A673 (cell line): Measurements from ENCODE around the gene CD302.

Experiments
- EZH2 ChIP-seq: fragments of 200-600 bp; sonication (generic); IDR thresholded peaks from 2 replicates; pipeline ENCODE4 v1.6.1; 2017; ENCODE audit warnings: borderline replicate concordance, low read depth, mild to moderate bottlenecking, mixed read lengths, antibody characterized with exemption, low read length; ENCODE audit not compliant: poor library complexity, severe bottlenecking
- TF ChIP-seq, protein P1 (sequence below): fragments of 300-800, 200-600 bp; sonication (generic); conservative IDR thresholded peaks from 2 replicates; pipeline ENCODE4 v1.5.1; 2017; ENCODE audit warnings: low read depth, mild to moderate bottlenecking, antibody characterized with exemption, low read length, moderate library complexity, mixed read lengths

DNA sequence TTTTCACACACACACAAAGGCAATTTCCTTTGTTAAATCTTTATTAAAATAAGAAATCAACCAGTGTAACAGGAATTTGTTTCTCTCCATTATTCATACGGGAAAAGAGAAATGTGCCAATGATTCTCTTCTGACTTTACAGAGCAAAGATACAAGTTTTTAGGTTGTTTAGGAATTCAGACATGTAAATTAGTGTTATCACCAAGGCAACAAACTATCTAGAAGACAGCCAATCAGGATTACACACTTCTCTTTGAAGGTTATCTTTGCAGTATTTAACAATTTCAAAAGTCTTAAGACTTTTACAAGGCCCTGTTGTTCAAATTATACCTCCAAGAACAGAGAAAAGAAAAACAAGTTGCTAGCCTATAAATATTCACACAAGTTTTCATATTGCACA is 14.5 kb downstream of the CD302 start:
- TF ChIP-seq, protein P1, sequence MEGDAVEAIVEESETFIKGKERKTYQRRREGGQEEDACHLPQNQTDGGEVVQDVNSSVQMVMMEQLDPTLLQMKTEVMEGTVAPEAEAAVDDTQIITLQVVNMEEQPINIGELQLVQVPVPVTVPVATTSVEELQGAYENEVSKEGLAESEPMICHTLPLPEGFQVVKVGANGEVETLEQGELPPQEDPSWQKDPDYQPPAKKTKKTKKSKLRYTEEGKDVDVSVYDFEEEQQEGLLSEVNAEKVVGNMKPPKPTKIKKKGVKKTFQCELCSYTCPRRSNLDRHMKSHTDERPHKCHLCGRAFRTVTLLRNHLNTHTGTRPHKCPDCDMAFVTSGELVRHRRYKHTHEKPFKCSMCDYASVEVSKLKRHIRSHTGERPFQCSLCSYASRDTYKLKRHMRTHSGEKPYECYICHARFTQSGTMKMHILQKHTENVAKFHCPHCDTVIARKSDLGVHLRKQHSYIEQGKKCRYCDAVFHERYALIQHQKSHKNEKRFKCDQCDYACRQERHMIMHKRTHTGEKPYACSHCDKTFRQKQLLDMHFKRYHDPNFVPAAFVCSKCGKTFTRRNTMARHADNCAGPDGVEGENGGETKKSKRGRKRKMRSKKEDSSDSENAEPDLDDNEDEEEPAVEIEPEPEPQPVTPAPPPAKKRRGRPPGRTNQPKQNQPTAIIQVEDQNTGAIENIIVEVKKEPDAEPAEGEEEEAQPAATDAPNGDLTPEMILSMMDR = no peak
- no peak for TF ChIP-seq EZH2
